GM21447 (cell line): ENCODE data around the gene LZTS2.
A peak's percentile ranks its signal among the peaks of the same experiment; 100 is the strongest.
"Not testable (repeated sequence)": the region's sequence is repeated elsewhere in the genome, so short reads cannot be mapped to it uniquely, and the experiment has no call there.

ENCODE experiments used
- ATAC-seq: cut with Tn5 transposase; IDR thresholded peaks from one replicate; pipeline ENCODE4 v1.9.1; 2021; ENCODE audit not compliant: unreplicated experiment

The LZTS2 gene, protein sequence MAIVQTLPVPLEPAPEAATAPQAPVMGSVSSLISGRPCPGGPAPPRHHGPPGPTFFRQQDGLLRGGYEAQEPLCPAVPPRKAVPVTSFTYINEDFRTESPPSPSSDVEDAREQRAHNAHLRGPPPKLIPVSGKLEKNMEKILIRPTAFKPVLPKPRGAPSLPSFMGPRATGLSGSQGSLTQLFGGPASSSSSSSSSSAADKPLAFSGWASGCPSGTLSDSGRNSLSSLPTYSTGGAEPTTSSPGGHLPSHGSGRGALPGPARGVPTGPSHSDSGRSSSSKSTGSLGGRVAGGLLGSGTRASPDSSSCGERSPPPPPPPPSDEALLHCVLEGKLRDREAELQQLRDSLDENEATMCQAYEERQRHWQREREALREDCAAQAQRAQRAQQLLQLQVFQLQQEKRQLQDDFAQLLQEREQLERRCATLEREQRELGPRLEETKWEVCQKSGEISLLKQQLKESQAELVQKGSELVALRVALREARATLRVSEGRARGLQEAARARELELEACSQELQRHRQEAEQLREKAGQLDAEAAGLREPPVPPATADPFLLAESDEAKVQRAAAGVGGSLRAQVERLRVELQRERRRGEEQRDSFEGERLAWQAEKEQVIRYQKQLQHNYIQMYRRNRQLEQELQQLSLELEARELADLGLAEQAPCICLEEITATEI

DNA sequence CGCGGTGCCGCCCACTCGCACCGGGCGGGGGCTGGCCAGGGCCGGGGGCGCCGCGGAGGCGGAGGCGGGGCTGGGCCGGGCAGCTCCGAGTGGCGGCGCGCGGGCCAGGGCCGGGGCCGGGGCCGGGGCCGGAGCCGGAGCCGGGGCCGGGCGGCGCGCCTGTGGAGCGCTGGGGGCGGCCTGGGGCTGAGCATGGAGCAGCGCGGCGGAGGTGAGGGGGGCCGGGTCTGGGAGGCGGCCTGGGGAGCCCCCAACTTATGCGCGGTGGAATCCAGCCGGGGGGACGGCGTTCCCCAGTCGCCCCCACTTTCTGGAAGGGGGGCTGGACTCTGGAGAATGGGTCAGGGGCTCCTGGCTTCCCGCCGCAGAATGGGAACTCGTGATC, at the start of gene LZTS2:
Gene LZTS2, plus strand, starts transcription at position 67 of the 385 bp plus-strand sequence. CDS start 2,731 bp downstream, outside the sequence.
- ATAC-seq: no peak

DNA sequence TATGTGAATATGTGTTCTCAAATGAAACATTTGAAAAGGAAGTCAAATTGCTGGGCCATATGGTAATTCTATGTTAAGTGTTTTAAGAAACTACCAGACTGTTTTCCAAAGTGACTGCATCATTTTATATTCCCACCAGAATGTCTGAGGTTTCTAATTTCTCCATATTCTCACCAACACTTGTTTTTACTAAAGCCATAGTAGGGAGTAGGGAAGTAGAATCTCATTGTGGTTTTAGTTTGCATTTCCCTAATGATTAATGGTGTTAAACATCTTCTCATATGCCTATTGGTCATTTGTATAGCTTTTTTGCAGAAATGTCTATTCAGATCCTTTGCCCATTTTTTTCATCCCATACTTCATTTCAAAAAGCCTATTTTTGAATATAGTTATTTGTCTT, 39.4 kb upstream of the LZTS2 start:
- ATAC-seq: no peak

DNA sequence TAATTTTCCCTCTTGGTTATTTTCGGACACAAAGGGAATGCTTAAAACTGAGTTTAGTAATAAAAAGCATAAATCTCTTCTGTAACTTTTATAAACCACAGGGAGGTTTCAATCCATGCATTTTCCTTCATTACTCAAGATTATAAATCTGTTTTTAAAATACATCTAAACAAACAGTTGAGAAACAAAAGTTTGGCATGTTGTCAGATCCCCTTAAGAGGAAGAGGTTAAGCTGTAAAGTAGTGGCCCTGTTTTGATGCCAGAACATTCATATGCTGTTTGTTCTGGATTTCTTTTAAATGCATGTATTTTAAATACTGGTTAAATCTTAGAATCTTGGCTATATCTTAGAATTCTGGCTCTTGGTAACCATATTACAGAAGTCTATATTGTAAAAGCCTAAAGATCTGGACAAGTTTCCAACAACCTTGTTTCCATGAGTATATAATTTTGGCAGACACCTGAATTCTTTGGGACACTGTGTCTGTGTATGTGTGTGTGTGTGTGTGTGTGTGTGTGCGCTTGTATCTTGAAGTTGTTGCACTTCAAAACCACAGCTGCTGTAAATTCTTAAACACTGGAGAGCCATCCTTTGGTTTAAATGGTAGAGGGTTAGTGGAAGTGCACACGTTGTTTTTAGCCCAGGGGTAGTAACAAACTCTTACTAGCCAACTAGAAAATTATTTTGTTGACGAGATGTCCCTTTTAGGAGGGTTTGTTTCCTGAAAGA, 37.1 kb upstream of the LZTS2 start:
- no peak for ATAC-seq

DNA sequence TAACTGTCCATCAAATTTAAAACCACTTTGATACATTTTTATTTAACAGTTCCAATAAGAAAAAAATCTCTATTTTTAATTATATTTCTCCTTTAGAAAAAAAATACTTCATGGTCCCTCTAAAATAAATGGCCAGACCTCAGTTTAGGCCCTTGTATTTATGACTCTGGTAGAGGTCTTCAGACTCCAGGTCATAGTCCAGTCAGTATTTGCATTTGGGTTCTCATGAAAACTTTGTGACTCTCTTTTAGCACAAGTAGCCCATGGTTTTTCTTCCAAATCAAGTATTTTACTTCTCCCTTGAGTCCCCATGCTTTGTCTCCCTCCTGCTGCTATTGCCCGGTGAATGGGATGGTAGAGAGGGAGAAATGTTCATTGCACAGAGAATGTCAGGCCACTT, 35.8 kb upstream of the LZTS2 start:
- no peak for ATAC-seq

DNA sequence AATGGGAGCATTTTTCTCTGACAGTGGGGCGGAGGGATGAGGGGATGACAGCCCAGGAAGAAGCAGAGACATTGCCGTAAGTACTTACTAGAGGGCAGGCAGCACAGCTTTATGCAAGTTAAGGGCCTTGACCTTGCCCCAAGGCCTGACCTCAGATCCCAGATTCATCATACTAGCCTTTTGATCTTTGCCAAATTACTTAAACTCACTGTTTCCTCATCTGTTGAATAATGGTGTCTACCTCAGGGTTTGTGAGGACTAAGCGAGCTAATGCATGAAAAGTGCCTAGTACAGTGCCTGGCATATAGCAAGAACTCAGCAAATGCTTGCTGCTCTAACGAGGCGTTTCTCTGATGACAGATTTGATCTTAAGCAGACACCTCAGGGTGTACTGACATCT, 33.8 kb upstream of the LZTS2 start:
- ATAC-seq: no peak

DNA sequence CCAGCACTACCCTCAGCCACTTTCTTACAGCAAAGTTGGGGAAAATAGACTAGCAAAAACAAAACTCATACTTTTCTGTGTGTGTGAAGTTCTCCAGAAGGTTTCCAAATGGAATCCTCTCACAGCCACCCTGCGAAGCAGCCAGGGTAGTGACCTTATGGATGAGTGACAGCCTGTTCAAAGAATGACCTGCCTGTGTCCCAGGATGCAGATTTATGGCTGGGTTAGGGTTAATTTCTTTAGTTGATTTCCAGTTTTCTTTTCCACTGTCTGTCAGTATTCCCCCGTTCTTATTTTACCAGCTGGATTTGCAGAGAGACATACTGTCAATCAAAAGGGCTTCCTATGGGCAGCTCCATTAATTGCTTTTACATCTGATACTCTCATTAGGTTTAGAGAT, 32.7 kb upstream of the LZTS2 start:
- ATAC-seq: no peak

DNA sequence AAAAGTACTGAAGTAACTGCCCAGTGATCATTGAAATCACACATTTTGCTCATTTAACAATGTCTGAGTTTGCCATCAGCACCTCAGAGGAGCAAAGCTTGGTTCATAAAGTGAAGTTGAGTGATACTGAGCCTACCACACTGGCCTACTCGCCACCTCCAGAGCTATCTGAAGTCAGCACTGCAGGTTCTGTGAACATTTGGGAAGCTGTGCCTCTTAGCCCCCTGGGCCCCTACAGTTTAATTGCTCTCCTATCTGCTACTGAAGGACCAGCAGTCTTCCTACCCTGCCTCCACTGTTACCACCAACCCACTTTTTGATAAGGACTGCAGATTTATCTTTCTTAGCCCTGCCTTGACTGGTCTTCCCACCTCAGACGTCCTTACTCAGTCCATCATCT, 32.3 kb upstream of the LZTS2 start:
- no peak for ATAC-seq

DNA sequence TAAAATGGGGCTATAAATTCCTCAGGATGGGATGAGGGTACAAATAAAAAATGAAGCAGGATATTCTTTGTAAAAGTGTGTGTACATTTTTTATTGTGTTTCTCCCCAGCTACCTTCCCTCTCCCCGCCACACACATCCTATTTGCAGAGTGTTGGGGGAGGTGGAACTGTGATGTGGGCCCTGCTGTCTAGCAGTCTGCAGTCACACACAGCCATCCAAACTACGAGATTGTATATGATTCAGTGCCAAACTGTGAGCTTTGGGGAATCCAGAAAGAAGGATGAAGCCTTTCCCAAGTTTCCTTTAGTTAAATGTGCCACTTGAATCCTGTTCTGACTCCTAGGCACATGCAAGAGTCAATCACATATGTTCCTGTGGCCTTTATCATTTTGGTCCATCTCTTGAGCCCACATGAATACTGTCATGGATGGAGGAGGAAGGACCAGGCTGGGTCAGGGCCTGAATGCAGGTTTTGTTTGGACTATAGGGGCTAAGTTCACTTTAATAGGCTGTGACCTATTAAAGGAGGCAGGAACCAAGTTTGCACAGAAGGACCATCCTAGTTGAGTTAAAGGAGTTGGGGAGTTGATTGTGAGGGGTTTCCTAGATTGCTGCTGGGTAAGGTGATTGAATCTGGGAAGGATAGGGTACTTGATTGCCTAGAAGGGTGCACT, 31.4 kb upstream of the LZTS2 start:
- ATAC-seq: no peak

DNA sequence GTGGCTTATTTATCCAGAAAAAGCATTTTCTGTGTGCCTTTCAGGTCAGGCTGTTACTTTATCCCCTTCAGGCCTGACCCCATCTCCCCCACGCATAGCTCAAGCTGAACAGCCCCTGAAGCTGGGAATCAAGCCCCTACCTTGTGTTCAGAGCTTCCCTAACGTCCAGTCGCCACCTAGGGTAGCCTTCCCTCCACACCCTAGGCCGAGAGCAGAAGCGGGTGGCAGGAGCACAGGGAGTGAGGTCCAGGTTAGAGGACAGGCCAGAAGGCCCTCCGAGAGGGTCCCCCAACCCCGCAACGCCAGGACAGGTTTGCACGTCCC, 30.8 kb upstream of the LZTS2 start:
- ATAC-seq: no peak

DNA sequence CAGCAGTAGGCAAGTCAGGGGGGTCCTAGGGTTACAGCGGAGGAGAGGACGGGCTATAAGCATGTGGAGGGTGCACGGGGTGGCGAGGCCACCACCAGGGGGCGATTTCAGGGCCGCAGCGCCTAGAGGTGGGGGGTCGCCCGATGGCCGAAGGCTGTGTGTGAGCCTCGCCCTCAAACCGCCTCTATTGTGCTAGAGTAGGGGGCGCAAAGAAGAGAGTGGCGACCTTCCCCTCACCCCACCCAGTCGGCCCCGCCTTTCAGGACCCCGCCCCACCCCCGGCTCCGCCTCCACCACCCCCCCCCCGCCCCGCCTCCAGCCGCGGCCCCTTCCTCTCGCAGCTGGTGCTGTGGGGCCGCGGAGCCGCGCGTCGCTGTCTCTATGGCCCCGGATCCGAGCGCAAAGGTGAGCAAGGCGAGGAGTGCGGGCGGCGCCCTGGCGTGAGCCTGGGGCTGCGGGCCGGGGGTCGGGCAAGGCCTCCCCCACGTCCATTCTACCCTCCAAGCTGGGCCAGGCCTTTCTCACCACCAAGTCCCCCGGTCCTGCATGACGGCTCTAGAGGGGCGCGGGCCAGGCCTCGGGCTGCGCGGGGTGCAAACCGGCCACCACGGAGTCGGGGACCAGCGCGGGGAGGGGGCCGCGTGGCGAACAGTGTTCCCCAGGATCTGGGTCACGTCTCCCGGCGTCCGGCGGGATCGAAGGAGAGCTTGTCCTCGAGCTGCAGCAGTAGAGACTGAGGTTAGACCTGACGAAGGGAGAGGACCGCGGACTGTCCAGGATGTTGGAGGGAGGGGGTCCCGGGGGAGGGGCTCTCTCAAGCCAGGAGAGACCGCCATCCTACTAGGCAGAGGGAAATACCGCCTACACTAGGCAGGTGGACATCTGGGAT, 30.2 kb upstream of the LZTS2 start, which contains the start of gene SEMA4G:
Gene SEMA4G, plus strand, starts transcription at position 318 of the 889 bp plus-strand sequence. CDS start 3,409 bp downstream, outside the sequence.
- peak; percentile 57 for ATAC-seq

DNA sequence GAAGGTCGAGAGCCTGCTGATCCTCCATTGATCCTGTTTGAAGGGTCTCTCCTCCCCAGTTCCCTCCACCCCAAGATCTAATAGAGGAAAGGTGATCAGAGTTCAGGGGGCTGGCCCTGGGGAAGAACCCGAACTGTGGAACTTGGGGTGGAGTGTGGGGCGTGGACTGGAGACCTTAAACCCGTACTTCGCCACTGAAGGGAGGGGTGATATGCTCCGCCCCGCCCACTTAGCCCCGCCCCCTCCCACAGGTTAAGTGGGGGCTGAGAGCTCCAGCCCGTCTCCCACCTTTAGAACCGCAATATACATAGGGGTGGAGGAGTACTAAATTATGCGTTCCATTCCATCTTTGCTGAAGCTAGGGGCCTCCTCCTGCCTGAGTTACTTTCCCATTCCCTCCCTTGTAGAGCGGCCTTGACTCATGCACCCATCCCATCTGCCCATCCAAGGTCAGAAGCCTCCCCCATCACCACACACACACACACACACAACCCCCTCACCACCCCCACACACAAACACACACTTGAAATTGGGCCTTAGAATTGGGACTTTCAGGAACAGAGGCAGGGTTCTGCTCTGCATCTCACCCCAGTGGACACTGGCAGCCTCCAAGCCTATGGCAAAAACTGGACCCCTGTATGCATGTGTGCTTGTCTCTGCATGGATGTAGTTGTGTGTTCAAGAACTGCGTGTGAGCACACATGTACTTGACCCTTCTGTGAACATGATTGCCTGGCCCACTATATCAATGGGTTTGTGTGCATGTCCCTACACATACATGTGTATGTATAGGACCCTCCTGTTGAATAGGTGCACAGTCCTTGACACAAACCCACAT, 29.3 kb upstream of the LZTS2 start:
- no peak for ATAC-seq

DNA sequence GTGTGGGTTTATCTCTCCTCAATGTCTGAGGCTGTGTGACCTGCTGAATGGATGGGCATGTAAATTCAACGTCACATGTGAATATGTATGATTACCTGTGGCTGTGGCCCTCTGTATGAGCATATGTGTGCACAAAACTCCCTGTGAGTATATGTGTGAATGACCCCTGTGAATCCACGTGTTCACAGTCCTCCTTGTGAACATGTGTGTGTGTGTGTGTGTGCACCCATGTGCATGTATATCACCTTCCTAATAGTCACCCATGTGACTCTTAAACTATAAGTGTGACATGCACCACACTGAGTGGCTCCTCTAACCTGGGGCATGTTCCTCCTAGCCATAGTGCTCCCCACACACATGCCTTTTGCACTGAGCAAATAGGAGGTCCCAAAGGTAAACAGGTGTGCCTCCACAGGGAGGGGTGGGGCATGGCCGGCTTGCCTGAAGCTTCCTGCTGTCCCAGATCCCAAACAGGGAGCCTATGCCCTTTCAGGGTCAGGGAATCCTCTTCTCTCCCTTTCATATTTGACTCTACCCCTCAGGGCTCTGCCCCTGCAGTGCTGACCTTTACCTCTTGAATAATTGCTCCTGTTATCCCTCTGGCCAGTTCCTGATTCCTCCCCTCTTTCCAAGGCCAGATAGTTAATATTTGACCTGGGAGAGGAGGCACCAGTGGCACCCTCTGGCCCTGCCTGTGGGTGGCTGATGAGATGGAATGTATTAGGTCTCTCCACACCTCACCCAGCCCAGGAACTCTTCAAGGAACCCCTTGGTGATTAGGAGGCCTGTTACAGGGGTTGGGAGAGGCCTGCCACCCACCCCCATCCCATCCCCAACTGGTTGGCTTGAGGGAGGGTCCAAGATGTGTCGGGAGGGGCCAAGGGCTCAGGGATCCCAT, 28.4 kb upstream of the LZTS2 start:
- ATAC-seq: no peak

DNA sequence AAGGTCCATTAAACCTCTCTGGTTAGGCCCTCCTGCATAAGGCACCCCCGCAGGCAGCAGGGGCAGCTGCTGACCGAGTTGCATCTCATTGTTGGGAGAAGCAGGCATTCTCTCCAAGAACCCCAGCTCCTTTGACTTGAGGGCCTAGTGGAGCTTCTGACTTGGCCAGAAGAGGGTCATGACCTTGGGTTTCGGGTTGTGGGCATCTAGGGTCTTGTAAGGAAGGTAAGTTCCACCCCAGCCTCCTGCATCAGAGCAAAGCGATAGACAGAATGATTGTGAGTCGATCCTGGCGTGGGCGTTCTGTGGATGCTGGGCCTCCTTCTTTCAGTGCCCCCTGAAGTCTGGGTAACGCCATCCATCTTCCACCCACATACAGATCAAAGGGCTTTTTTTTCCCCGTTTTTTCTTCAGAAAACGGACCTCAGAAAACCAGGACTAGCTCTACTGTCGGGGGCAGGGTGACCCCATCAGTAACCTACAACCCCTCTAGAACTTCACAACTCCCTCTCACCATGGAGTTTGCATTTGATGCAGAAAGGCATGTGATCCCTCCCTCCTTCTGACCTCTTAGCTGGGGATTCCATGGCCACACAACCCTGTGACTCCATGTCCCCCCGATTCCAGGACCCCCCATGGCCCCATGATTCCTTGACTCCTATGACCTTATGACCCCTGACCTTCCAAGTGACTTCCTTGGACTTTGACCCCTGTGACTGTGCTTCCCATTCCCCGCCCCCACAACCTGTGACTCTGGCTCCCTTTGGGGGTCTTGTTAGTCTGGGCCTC, 27.3 kb upstream of the LZTS2 start:
- no peak for ATAC-seq

DNA sequence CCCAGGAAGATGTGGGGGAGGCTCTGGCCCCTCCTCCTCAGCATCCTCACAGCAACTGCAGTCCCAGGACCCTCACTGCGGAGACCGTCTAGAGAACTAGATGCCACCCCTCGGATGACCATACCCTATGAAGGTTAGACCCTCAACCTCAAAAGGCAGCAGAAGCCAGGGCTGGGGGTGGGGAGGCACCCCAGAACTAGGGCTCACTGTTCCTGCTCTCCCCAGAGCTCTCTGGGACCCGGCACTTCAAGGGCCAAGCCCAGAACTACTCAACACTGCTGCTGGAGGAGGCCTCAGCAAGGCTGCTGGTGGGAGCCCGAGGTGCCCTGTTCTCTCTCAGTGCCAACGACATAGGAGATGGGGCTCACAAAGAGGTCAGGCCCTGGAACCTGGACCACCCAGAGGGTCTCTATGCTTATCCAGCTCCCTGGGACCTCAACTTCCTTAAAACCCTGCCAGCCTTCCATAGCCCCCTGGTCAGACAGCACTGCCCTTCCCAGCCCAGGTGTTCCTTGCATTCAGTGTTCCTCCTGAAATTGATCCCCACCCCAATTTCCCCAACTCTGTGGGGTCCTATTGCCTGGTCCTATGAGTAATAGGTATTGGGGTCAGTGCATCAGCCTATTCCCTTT, 26.6 kb upstream of the LZTS2 start:
- no peak for ATAC-seq

DNA sequence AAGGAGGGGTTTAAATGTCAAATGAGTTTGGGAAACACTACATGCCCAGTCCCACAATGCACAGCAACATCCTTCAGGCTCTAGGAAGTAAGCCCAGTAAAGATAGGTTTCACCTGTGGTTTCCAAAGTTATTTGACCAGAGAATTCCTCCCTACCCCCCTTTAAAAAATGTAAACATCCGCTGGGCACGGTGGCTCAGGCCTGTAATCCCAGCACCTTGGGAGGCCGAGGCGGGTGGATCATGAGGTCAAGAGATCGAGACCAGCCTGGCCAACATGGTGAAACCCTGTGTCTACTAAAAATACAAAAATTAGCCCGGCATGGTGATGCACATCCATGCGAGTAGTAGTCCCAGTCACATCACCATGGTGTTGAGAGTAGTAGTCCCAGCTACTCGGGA, 24.2 kb upstream of the LZTS2 start:
- ATAC-seq: not testable (repeated sequence)

DNA sequence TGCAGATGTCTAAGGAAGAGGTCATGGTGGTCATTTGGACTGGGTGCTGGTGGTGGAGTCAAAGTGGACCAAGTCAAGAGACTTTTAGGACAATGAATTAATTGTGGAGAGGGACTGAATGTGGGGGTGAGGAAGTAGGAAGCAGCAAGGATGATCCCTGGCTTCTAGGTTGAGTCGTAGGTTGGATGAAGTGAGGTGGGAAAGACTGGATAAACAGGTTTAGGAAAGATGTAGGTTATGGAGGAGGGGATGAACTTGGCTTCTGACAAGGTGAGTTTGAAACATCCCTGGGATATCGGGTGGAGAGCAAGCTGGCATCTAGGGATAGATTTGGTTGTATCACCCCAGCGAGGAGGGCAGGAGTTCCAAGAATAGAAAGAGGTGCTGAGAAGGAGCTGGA, 22.7 kb upstream of the LZTS2 start:
- ATAC-seq: no peak

DNA sequence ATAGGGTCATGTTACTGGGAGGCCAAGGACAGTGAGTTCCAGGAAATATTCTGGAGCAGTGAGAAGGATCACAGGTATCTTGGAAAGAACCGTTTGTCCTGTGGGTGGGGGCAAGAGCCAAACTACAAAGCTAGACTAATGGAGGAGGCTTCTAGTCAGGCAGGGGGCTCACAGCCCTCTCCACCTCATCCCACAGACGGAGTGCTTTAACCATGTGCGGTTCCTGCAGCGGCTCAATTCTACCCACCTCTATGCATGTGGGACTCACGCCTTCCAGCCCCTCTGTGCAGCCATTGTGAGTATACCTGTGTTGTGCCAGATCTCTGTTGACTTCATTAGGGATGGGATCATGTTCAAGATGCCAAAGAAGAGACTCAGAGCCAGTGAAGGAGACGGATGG, 22.2 kb upstream of the LZTS2 start:
- no peak for ATAC-seq
